ENCODE results near the gene ADCY2.

The ADCY2 gene

DNA sequence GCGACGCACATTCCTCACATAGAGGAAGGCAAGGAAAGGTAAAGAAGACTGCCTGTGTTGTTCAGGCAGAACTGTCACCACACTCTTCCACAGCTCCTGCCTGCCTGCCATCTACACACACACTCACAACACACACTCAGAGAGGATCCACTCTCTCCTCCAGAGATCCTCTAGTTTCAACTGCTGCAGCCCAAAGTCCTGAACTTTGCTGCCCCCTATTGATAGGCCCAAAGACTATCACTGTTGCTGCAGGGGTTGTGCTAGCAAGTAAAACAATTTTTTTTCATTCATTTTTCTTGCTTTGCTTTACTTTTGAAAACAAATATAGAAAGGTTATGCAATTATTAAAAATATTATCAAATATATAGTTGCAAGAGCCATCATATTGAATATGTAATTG, 460.9 kb downstream of the ADCY2 start:
- H3K4me3 ChIP-seq (ENCODE audit: low read length) = no peak overlapping the region
- DNase-seq (ENCODE audit: low read depth) = peak; percentile 52
- TF ChIP-seq, protein P1, sequence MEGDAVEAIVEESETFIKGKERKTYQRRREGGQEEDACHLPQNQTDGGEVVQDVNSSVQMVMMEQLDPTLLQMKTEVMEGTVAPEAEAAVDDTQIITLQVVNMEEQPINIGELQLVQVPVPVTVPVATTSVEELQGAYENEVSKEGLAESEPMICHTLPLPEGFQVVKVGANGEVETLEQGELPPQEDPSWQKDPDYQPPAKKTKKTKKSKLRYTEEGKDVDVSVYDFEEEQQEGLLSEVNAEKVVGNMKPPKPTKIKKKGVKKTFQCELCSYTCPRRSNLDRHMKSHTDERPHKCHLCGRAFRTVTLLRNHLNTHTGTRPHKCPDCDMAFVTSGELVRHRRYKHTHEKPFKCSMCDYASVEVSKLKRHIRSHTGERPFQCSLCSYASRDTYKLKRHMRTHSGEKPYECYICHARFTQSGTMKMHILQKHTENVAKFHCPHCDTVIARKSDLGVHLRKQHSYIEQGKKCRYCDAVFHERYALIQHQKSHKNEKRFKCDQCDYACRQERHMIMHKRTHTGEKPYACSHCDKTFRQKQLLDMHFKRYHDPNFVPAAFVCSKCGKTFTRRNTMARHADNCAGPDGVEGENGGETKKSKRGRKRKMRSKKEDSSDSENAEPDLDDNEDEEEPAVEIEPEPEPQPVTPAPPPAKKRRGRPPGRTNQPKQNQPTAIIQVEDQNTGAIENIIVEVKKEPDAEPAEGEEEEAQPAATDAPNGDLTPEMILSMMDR (IDR thresholded peaks at IDR 0.05; ENCODE audit: insufficient read depth, low read depth, low read length, missing control alignments) = peak; percentile 64

DNA sequence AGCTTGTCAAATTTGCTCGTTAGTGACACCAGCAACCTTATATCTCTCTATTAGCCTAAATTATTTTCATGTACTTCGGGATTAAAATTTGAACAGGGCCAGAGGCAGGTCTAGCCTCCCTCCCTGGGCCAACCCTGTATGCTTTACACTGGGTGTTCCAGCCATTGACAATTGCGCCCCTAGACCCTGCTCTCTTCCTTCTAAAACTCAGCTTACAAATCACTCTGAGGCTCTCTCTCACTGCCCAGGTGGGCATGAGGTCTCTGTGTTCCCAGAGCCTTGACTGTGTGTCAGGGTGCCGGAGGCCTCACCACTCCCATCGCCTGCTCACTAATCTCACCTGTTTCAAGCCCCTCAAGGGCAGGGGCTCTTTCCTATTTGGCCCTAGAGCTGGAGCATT, 461.4 kb downstream of the ADCY2 start:
- TF ChIP-seq, protein P1 (IDR thresholded peaks at IDR 0.05; ENCODE audit: insufficient read depth, low read depth, low read length, missing control alignments) = no peak
- H3K4me3 ChIP-seq (ENCODE audit: low read length) = no peak overlapping the region

DNA sequence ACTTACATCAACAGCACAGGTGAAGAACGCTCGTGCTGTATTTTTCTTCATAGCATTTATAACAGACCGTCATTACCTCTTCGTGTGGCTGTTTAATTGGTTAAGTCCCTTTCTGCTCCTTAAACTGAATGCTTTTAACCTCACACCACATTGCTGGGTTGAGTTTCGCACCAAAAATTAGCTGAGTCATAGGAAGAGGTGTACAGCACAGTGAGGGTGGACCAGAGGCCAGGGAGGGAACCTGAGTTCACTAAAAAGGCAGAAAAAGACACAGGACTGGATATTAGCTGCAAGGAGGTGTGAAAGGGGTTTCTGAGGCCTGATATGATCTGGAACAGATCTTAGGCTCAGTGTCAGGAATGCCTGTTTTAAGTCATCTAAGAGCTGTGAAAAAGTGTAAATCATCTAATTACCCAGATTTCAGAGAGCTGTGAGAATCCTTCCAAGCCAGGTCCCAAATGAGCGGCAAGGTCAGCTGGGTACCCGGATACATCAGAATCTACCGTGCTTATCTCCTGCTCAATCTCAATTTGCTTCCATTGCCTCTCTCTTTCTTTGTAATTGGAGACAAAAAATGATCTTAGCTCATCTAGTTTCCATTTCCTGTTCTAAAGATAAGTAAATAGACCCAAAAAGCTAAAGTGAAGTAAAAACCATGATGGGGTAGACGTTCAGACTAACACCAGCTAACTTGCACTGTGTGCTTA, 462.1 kb downstream of the ADCY2 start:
- no peak overlapping the region for H3K4me3 ChIP-seq (ENCODE audit: low read length)
- DNase-seq (ENCODE audit: low read depth) = no peak
- TF ChIP-seq, protein P1 (IDR thresholded peaks at IDR 0.05; ENCODE audit: insufficient read depth, low read depth, low read length, missing control alignments) = no peak

More for the DNA sequence above, 461.4 kb downstream of the ADCY2 start:
- DNase-seq (ENCODE audit: low read depth) = no peak

DNA sequence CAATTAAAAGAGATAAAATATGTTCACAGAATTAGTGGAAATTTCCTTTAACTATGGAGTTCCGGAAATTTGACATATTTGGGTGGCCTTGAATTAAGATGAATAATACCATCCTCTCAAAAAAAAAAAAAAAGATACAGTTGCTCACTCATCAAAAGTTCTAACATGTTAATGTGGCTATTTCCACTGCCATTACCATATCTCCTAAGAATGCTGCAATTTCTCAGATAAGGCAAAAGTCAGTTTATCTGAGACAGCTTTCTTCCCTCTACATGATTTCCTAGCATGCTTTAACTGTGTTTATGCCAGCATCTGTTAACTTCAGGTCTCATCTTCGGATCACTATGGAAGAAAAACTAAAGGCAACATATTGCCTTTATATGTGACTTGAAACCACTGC, 470.3 kb downstream of the ADCY2 start:
- TF ChIP-seq, protein P1 (IDR thresholded peaks at IDR 0.05; ENCODE audit: insufficient read depth, low read depth, low read length, missing control alignments) = no peak
- no peak for DNase-seq (ENCODE audit: low read depth)
- H3K4me3 ChIP-seq (ENCODE audit: low read length) = no peak overlapping the region

DNA sequence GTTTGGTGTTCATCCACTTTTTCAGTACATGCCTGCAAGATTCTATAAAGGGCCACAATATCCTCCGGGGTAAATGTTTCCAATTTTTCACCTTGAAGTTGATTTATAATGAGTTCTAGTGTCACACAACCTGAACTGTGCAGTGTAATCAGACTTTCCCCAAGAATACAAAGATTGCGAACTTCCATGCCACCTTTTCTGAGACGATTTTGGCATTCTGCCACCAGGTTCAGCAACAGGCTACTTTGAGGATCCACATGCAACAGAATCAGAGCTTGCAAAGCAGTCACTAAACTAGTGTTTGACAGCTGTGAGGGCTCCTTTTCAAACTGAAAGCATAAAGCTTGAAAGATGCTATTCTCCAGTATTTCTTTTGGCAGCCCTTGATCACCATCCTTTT, 471.3 kb downstream of the ADCY2 start:
- DNase-seq (ENCODE audit: low read depth) = no peak
- H3K4me3 ChIP-seq (ENCODE audit: low read length) = no peak overlapping the region
- TF ChIP-seq, protein P1 (IDR thresholded peaks at IDR 0.05; ENCODE audit: insufficient read depth, low read depth, low read length, missing control alignments) = no peak

DNA sequence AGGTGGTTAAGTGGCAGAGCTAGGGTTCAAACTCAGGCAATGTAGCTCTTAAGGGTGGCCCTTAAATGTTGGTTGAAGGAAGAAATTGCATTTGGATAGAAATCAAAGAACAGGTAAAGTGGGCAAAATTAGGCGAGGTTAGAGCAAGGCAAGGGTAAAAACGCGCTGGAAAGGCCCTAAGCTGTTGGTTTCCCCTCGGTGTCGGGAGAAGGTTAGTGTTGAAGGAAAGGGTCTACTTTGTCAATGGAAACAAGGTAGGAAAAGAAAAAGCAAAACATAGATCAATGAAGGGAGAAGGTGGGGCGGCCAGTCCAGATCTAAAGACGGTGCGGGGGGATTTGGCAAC, 472.5 kb downstream of the ADCY2 start:
- no peak for DNase-seq (ENCODE audit: low read depth)
- H3K4me3 ChIP-seq (ENCODE audit: low read length) = peak overlapping the region; percentile 62
- TF ChIP-seq, protein P1 (IDR thresholded peaks at IDR 0.05; ENCODE audit: insufficient read depth, low read depth, low read length, missing control alignments) = no peak

All from epithelial cell of esophagus (primary cell).